IMR-90 (cell line): ENCODE results near the gene DNAH3.

Experiments used
- CEBPB ChIP-seq: IDR thresholded peaks from 2 replicates; pipeline ENCODE4 v1.6.1; 2012; ENCODE audit warnings: low read depth, low read length, improper control_type of control experiment
- CTCF ChIP-seq: conservative IDR thresholded peaks from 2 replicates; pipeline ENCODE4 v1.5.1; 2012; ENCODE audit warnings: mild to moderate bottlenecking, low read depth, low read length, improper control_type of control experiment
- FOS ChIP-seq: fragments of 150-350 bp; IDR thresholded peaks from 2 replicates; pipeline ENCODE4 v1.6.1; 2016; ENCODE audit warnings: low read depth, low read length
- MAFK ChIP-seq: IDR thresholded peaks from 2 replicates; pipeline ENCODE4 v1.6.1; 2012; ENCODE audit warnings: low read depth, low read length, improper control_type of control experiment
- NFE2L2 ChIP-seq: fragments of 150-350 bp; IDR thresholded peaks from 2 replicates; pipeline ENCODE4 v1.6.1; 2016; ENCODE audit warnings: low read depth, mild to moderate bottlenecking, low read length
- POLR2A ChIP-seq: IDR thresholded peaks from 2 replicates; pipeline ENCODE4 v1.6.1; 2012; ENCODE audit warnings: mild to moderate bottlenecking, low read depth, low read length
- RAD21 ChIP-seq: IDR thresholded peaks from 2 replicates; pipeline ENCODE4 v1.6.1; 2012; ENCODE audit warnings: low read length, improper control_type of control experiment
- RCOR1 ChIP-seq: IDR thresholded peaks from 2 replicates; pipeline ENCODE4 v1.6.1; 2012; ENCODE audit warnings: mild to moderate bottlenecking, low read length, improper control_type of control experiment; ENCODE audit not compliant: insufficient replicate concordance

GRCh38 chr16:20883554-20884239 is 266.9 kb downstream of the DNAH3 start:
- TF ChIP-seq CTCF: no peak
- no peak for TF ChIP-seq POLR2A
- TF ChIP-seq RCOR1: no peak
- no peak for TF ChIP-seq MAFK
- no peak for TF ChIP-seq FOS
- TF ChIP-seq CEBPB: peak; percentile 63; the same call in 1 of the 2 replicates
- TF ChIP-seq RAD21: no peak
- no peak for TF ChIP-seq NFE2L2
